HCT116 (cell line): ENCODE results near the gene POLR3H. TPM values are rescaled to one million over a fixed set of nuclear protein-coding genes. Genes with fewer than 3 reads are reported as not detected.

ENCODE experiments used
- ATAC-seq: fragments of 200-7000 bp; cut with Tn5 transposase; 2 replicates; pipeline ENCODE4 v1.9.1; 2020; ENCODE audit warnings: mild to moderate bottlenecking, moderate library complexity
- BruUV-seq: library from RNA; stranded (reverse); fragments of 400-500 nt; replicated peaks from 2 replicates; lab custom pipeline; 2021; lab: Mats Ljungman, UMichigan
- CTCF ChIA-PET: fragments of 300-600 bp; sonication (Branson Sonifier 250); formaldehyde crosslinking; loops from one replicate; lab custom pipeline; 2021; ENCODE audit warnings: antibody characterized with exemption; lab: Charles Lee
- POLR2A ChIA-PET: fragments of 300-600, 350-600 bp; sonication (Branson Sonifier 250); formaldehyde crosslinking; loops from one replicate; lab custom pipeline; 2021; ENCODE audit warnings: antibody characterized with exemption; lab: Charles Lee
- RAD21 ChIA-PET, 2 experiments: fragments of 300-600 bp; sonication (Branson Sonifier 250); formaldehyde crosslinking; loops; one replicate each; lab custom pipeline; 2023; ENCODE audit warnings: low total read pairs in 2 of 2; ENCODE audit not compliant: uncharacterized antibody in 2 of 2, unreplicated experiment in 2 of 2, low non-redundant PET in 1 of 2; lab: Charles Lee
- DNase-seq: peaks from one replicate; pipeline ENCODE4 v3.0.0-alpha.2; 2010; ENCODE audit warnings: low read depth, low spot score
- H2AFZ ChIP-seq: fragments of 200-600 bp; shearing (Covaris generic), sonication (generic); 2 replicates; pipeline ENCODE4 v1.6.1; 2017; ENCODE audit warnings: low read depth, mixed run types, mixed read lengths, antibody characterized with exemption, low read length; ENCODE audit not compliant: poor library complexity, severe bottlenecking
- H3K27ac ChIP-seq: 2 replicates; pipeline ENCODE4 v1.5.1; 2012; ENCODE audit warnings: low read depth, low read length
- H3K27me3 ChIP-seq: fragments of 200-600 bp; sonication (generic); 2 replicates; pipeline ENCODE4 v1.6.1; 2016; ENCODE audit warnings: mixed run types, low read length, mixed read lengths; ENCODE audit not compliant: insufficient read depth
- H3K36me3 ChIP-seq, 2 experiments: fragments of 200-500 bp in 1 of 2; fragments of 200-600 bp in 1 of 2; sonication (Bioruptor generic) in 1 of 2; sonication (generic) in 1 of 2; 2 replicates each; pipeline versions ENCODE4 v1.5.1 to v1.6.1; 2014 to 2016; ENCODE audit warnings: low read length in 2 of 2, inconsistent platforms in 1 of 2, mixed read lengths in 1 of 2, mixed run types in 1 of 2; ENCODE audit not compliant: insufficient read depth in 2 of 2, control insufficient read depth in 1 of 2
- H3K4me1 ChIP-seq, 2 experiments: fragments of 200-600 bp in 1 of 2; sonication (generic) in 1 of 2; 2 replicates each; pipeline versions ENCODE4 v1.5.1 to v1.6.1; 2012 to 2017; ENCODE audit warnings: low read length in 2 of 2, inconsistent platforms in 1 of 2, mild to moderate bottlenecking in 1 of 2, mixed read lengths in 1 of 2, mixed run types in 1 of 2, moderate library complexity in 1 of 2; ENCODE audit not compliant: insufficient read depth in 2 of 2, control insufficient read depth in 1 of 2
- H3K4me2 ChIP-seq: fragments of 200-600 bp; sonication (generic); 2 replicates; pipeline ENCODE4 v1.6.1; 2017; ENCODE audit warnings: mixed run types, low read length, mixed read lengths
- H3K4me3 ChIP-seq, 2 experiments: fragments of 200-600 bp in 1 of 2; sonication (generic) in 1 of 2; replicated peaks in 1 of 2; 2 replicates each; pipeline ENCODE4 v1.5.1; 2011 to 2016; ENCODE audit warnings: low read length in 2 of 2, control low read depth in 1 of 2, low read depth in 1 of 2, mild to moderate bottlenecking in 1 of 2, mixed read lengths in 1 of 2, mixed run types in 1 of 2
- H3K79me2 ChIP-seq: fragments of 200-600 bp; sonication (generic); 2 replicates; pipeline ENCODE4 v1.6.1; 2017; ENCODE audit warnings: mild to moderate bottlenecking, mixed run types, low read length, moderate library complexity, mixed read lengths; ENCODE audit not compliant: insufficient read depth
- H3K9ac ChIP-seq: fragments of 200-600 bp; sonication (generic); 2 replicates; pipeline ENCODE4 v1.6.1; 2016; ENCODE audit warnings: low read length, mixed read lengths
- H3K9me2 ChIP-seq: fragments of 200-600 bp; sonication (generic), shearing (Covaris generic); 2 replicates; pipeline ENCODE4 v1.6.1; 2017; ENCODE audit warnings: mixed run types, mild to moderate bottlenecking, moderate library complexity; ENCODE audit not compliant: insufficient read depth
- H3K9me3 ChIP-seq, 2 experiments: fragments of 200-500 bp in 1 of 2; fragments of 200-600 bp in 1 of 2; sonication (Bioruptor generic) in 1 of 2; sonication (generic) in 1 of 2; 2 replicates each; pipeline ENCODE4 v1.6.1; 2014 to 2017; ENCODE audit warnings: low read length in 2 of 2, mixed read lengths in 2 of 2, inconsistent platforms in 1 of 2, low read depth in 1 of 2, mild to moderate bottlenecking in 1 of 2, mixed run types in 1 of 2, moderate library complexity in 1 of 2; ENCODE audit not compliant: control insufficient read depth in 1 of 2, insufficient read depth in 1 of 2
- H4K20me1 ChIP-seq: fragments of 200-600 bp; sonication (generic), shearing (Covaris generic); 2 replicates; pipeline ENCODE4 v1.6.1; 2017; ENCODE audit warnings: mixed run types, mild to moderate bottlenecking, moderate library complexity; ENCODE audit not compliant: insufficient read depth
- ATF3 ChIP-seq: IDR thresholded peaks from 2 replicates; pipeline ENCODE4 v1.6.1; 2012
- CBX3 ChIP-seq: IDR thresholded peaks from 2 replicates; pipeline ENCODE4 v1.6.1; 2012; ENCODE audit warnings: low read depth
- CEBPB ChIP-seq: IDR thresholded peaks from 2 replicates; pipeline ENCODE4 v1.6.1; 2012; ENCODE audit warnings: low read depth
- CTCF ChIP-seq, 3 experiments: fragments of 200-600 bp in 1 of 3; sonication (generic) in 1 of 3; IDR thresholded peaks in 2 of 3; conservative IDR thresholded peaks in 1 of 3; 2 replicates each; pipeline ENCODE4 v1.5.1; 2012 to 2017; ENCODE audit warnings: low read depth in 2 of 3, low read length in 2 of 3, antibody characterized with exemption in 1 of 3, borderline replicate concordance in 1 of 3, control low read depth in 1 of 3, mild to moderate bottlenecking in 1 of 3, mixed read lengths in 1 of 3, mixed run types in 1 of 3, moderate library complexity in 1 of 3; ENCODE audit not compliant: insufficient read depth in 1 of 3
- EGR1 ChIP-seq: IDR thresholded peaks from 2 replicates; pipeline ENCODE4 v1.6.1; 2012; ENCODE audit warnings: low read depth
- EZH2phosphoT487 ChIP-seq: fragments of 200-600 bp; IDR thresholded peaks from 2 replicates; pipeline ENCODE4 v1.6.1; 2018; ENCODE audit warnings: antibody characterized with exemption, borderline replicate concordance
- JUND ChIP-seq: IDR thresholded peaks from 2 replicates; pipeline ENCODE4 v1.6.1; 2012
- POLR2A ChIP-seq: IDR thresholded peaks from 2 replicates; pipeline ENCODE4 v1.7.0; 2011; ENCODE audit warnings: borderline replicate concordance; ENCODE audit not compliant: insufficient read depth, insufficient read length; ENCODE audit errors: extremely low read depth
- REST ChIP-seq: IDR thresholded peaks from 2 replicates; pipeline ENCODE4 v1.6.1; 2012; ENCODE audit warnings: low read depth
- SIN3A ChIP-seq: IDR thresholded peaks from 2 replicates; pipeline ENCODE4 v1.6.1; 2012; ENCODE audit warnings: low read depth
- SRF ChIP-seq: IDR thresholded peaks from 2 replicates; pipeline ENCODE4 v1.6.1; 2012; ENCODE audit warnings: low read depth
- TCF7L2 ChIP-seq: IDR thresholded peaks from 2 replicates; pipeline ENCODE4 v1.7.0; 2011; ENCODE audit warnings: borderline replicate concordance, inconsistent platforms; ENCODE audit not compliant: insufficient read depth, insufficient read length; ENCODE audit errors: extremely low read depth
- YY1 ChIP-seq: IDR thresholded peaks from 2 replicates; pipeline ENCODE4 v1.6.1; 2011; ENCODE audit warnings: low read length, low read depth, moderate library complexity, mild to moderate bottlenecking; ENCODE audit not compliant: insufficient replicate concordance; ENCODE audit errors: extremely low read depth
- ZBTB33 ChIP-seq: IDR thresholded peaks from 2 replicates; pipeline ENCODE4 v1.6.1; 2011; ENCODE audit warnings: mild to moderate bottlenecking, low read length, moderate library complexity; ENCODE audit not compliant: insufficient replicate concordance; ENCODE audit errors: extremely low read depth
- ZFX ChIP-seq: fragments of 450-650 bp; IDR thresholded peaks from 2 replicates; pipeline ENCODE4 v1.6.1; 2017
- intact Hi-C: fragments of 100-400 bp; cut with micrococcal nuclease; formaldehyde crosslinking; loops from 2 replicates; pipeline ENCODE4 v1.10.0; 2022
- total RNA-seq: library from RNA; stranded (reverse); gene quantifications from one replicate; pipeline ENCODE4 v1.2.1, GENCODE V29; 2021; ENCODE audit not compliant: unreplicated experiment

The POLR3H gene
- total RNA-seq, 1 experiment from 2014 or later: 62.1 TPM

GRCh38 chr22:41481925-41482318, 62.3 kb downstream of the POLR3H start:
- ChIA-PET RAD21 (no interaction called here), POLR2A (interaction anchor here (1.0 kb wide), 2 partner anchors 10 to 13 kb away, joined by 3 to 4 read pairs; partner anchors contain the start of genes ACO2 and PHF5A), CTCF (no interaction called here)
- Histone ChIP-seq H3K36me3 (0 out of 4 replicates have a peak, but pooled peaks cover 0 to 3% of the 10 kb centered on the region in 2 experiments), H3K4me2 (no peak overlapping the region), H4K20me1 (peaks cover 12% of the 10 kb centered on the region; the same call in 1 of the 2 replicates), H3K9ac (no peak overlapping the region; the same call in 1 of the 2 replicates), H3K9me3 (no peaks in the 10 kb centered on the region), H3K4me1 (peaks cover 3 to 29% of the 10 kb centered on the region in 2 experiments; a peak in 3 of 4 replicates), H3K79me2 (peaks cover 88% of the 10 kb centered on the region), H3K4me3 (no peak overlapping the region), H3K27me3 (no peaks in the 10 kb centered on the region), H3K27ac (no peak overlapping the region), H3K9me2 (no peaks in the 10 kb centered on the region), H2AFZ (no peak overlapping the region)
- TF ChIP-seq POLR2A: no peak
- no peak for TF ChIP-seq CBX3
- TF ChIP-seq CEBPB: no peak
- no peak for TF ChIP-seq EZH2phosphoT487
- no peak for TF ChIP-seq ZFX
- no peak for TF ChIP-seq YY1
- no peak for TF ChIP-seq ZBTB33
- TF ChIP-seq JUND: no peak
- no peak for TF ChIP-seq CTCF (IDR thresholded peaks at IDR 0.05 in 2 of 3, conservative IDR thresholded peaks at IDR 0.05 in 1 of 3; ENCODE audit: borderline replicate concordance in 1 of 3, insufficient read depth in 1 of 3, low read depth in 2 of 3, low read length in 2 of 3)
- no peak for TF ChIP-seq ATF3
- TF ChIP-seq EGR1: no peak
- TF ChIP-seq TCF7L2: no peak
- no peak for TF ChIP-seq SRF
- no peak for TF ChIP-seq SIN3A
- TF ChIP-seq REST: no peak
- BruUV-seq: no TSS peak
- no peak for ATAC-seq
- intact Hi-C loops: no loop called here
- no peak for DNase-seq
